Endothelial cell of umbilical vein (primary cell): Measurements from ENCODE around the gene CD109. TPM values are rescaled to one million over a fixed set of nuclear protein-coding genes. Genes with fewer than 3 reads are reported as not detected.

ENCODE experiments used
- BruUV-seq: library from RNA; stranded (reverse); fragments of 400-500 nt; replicated peaks from 2 replicates; lab custom pipeline; 2021; lab: Mats Ljungman, UMichigan
- CTCF ChIA-PET: fragments of 300-600, 350-600 bp; sonication (Branson Sonifier 250); formaldehyde crosslinking; loops from one replicate; lab custom pipeline; 2021; ENCODE audit warnings: antibody characterized with exemption, inconsistent platforms; lab: Charles Lee
- POLR2A ChIA-PET: fragments of 300-600, 350-600 bp; sonication (Branson Sonifier 250); formaldehyde crosslinking; loops from one replicate; lab custom pipeline; 2021; ENCODE audit warnings: antibody characterized with exemption, inconsistent platforms; lab: Charles Lee
- DNase-seq: peaks from one replicate; pipeline ENCODE4 v3.0.0-alpha.2; 2011; ENCODE audit warnings: low read depth, low spot score
- FAIRE-seq: peaks from 2 replicates; lab custom pipeline; 2011; peaks lifted over from hg19 to GRCh38; lab: Jason Lieb, UNC
- H2AFZ ChIP-seq: 2 replicates; pipeline ENCODE4 v1.6.0; 2012; ENCODE audit warnings: low read depth, low read length, control low read depth, inconsistent platforms
- H3K27ac ChIP-seq: 2 replicates; pipeline ENCODE4 v1.5.1; 2011; ENCODE audit warnings: low read depth, mild to moderate bottlenecking, control low read depth, low read length, moderate library complexity; ENCODE audit not compliant: insufficient read depth
- H3K27me3 ChIP-seq, 2 experiments: 2 replicates each; pipeline versions ENCODE4 v1.6.0 to v1.6.1; 2011; ENCODE audit warnings: low read length in 2 of 2, mixed read lengths in 1 of 2; ENCODE audit not compliant: control insufficient read depth in 2 of 2, insufficient read depth in 2 of 2
- H3K36me3 ChIP-seq, 2 experiments: 2 replicates in 1 of 2; 3 replicates in 1 of 2; pipeline ENCODE4 v1.5.1; 2011; ENCODE audit warnings: low read length in 2 of 2, mild to moderate bottlenecking in 1 of 2, moderate library complexity in 1 of 2; ENCODE audit not compliant: control insufficient read depth in 2 of 2, insufficient read depth in 2 of 2; ENCODE audit errors: extremely low read depth in 1 of 2
- H3K4me1 ChIP-seq: 3 replicates; pipeline ENCODE4 v1.5.1; 2011; ENCODE audit warnings: mild to moderate bottlenecking, low read length; ENCODE audit not compliant: control insufficient read depth, insufficient read depth; ENCODE audit errors: extremely low read depth
- H3K4me2 ChIP-seq: 2 replicates; pipeline ENCODE4 v1.6.1; 2011; ENCODE audit warnings: low read length, control low read depth, mixed read lengths; ENCODE audit not compliant: insufficient read depth
- H3K4me3 ChIP-seq, 3 experiments: fragments of 200-600 bp in 1 of 3; sonication (generic), shearing (Covaris generic) in 1 of 3; replicated peaks in 1 of 3; 2 replicates each; pipeline ENCODE4 v1.5.1; 2011 to 2016; ENCODE audit warnings: control low read depth in 3 of 3, low read length in 3 of 3, mild to moderate bottlenecking in 2 of 3, inconsistent platforms in 1 of 3, low read depth in 1 of 3, moderate library complexity in 1 of 3; ENCODE audit not compliant: insufficient read depth in 1 of 3
- H3K79me2 ChIP-seq: 2 replicates; pipeline ENCODE4 v1.6.0; 2012; ENCODE audit warnings: low read length, inconsistent platforms; ENCODE audit not compliant: control insufficient read depth, insufficient read depth
- H3K9ac ChIP-seq: replicated peaks from 2 replicates; pipeline ENCODE3; 2011; ENCODE audit warnings: low read length, control low read depth; ENCODE audit not compliant: insufficient read depth; ENCODE audit errors: extremely low read depth
- H3K9me1 ChIP-seq: replicated peaks from 3 replicates; pipeline ENCODE4 v1.6.0; 2011; ENCODE audit warnings: mild to moderate bottlenecking, low read length; ENCODE audit not compliant: control insufficient read depth, insufficient read depth; ENCODE audit errors: extremely low read depth
- H3K9me3 ChIP-seq: replicated peaks from 2 replicates; pipeline ENCODE4 v1.5.1; 2012; ENCODE audit warnings: low read length, inconsistent platforms; ENCODE audit not compliant: control insufficient read depth, insufficient read depth
- H4K20me1 ChIP-seq: replicated peaks from 2 replicates; pipeline ENCODE3; 2011; ENCODE audit warnings: mild to moderate bottlenecking, low read length; ENCODE audit not compliant: control insufficient read depth, insufficient read depth; ENCODE audit errors: extremely low read depth
- CTCF ChIP-seq, 2 donors: IDR thresholded peaks; 1 replicate in 1 of 2; 2 replicates in 1 of 2; pipeline ENCODE4 v1.5.1; 2011; ENCODE audit warnings: low read length in 2 of 2, mild to moderate bottlenecking in 2 of 2, moderate library complexity in 2 of 2, control low read depth in 1 of 2, inconsistent platforms in 1 of 2, low read depth in 1 of 2; ENCODE audit not compliant: insufficient read depth in 1 of 2; ENCODE audit errors: extremely low read depth in 1 of 2
- EZH2 ChIP-seq: IDR thresholded peaks from 2 replicates; pipeline ENCODE4 v1.6.1; 2012; ENCODE audit warnings: borderline replicate concordance, low read depth, mild to moderate bottlenecking, moderate library complexity, low read length, inconsistent platforms; ENCODE audit not compliant: severe bottlenecking
- MYC ChIP-seq: IDR thresholded peaks from one replicate; pipeline ENCODE4 v1.6.1; 2011; ENCODE audit warnings: mild to moderate bottlenecking, low read depth, low read length
- POLR2A ChIP-seq: IDR thresholded peaks from 2 replicates; pipeline ENCODE4 v1.6.1; 2012; ENCODE audit warnings: low read depth, mild to moderate bottlenecking, control low read depth, low read length
- POLR2AphosphoS5 ChIP-seq: IDR thresholded peaks from 2 replicates; pipeline ENCODE4 v1.6.1; 2012; ENCODE audit warnings: low read depth, mild to moderate bottlenecking, control low read depth, low read length, moderate library complexity; ENCODE audit not compliant: insufficient read depth
- dilution Hi-C: fragments of 300-500 bp; cut with MboI; formaldehyde crosslinking; loops from one replicate; pipeline ENCODE4 v1.15.0; 2019; ENCODE audit warnings: low sequenced_read_pairs; ENCODE audit not compliant: extremely low pct_ligation_motif_present
- intact Hi-C: fragments of 100-400 bp; cut with micrococcal nuclease; formaldehyde crosslinking; loops from one replicate; pipeline ENCODE4 v1.10.0; 2022
- polyA plus RNA-seq, 4 experiments: library from polyadenylated mRNA; depleted of rRNA in 3 of 4; stranded (reverse) in 3 of 4; unstranded in 1 of 4; fragments of >200 nt; gene quantifications; 2 replicates each; pipeline versions ENCODE4 v1.2.1 to v1.2.3, GENCODE V29; 2011 to 2012; ENCODE audit warnings: missing spikeins in 1 of 4
- total RNA-seq: library from RNA; stranded (reverse); gene quantifications from 2 replicates; pipeline ENCODE4 v1.2.3, GENCODE V29; 2021

CD109 gene
- total and polyA plus RNA-seq, 2 donors (not counting 3 experiments of a cell fraction or from before 2014, with no cell fraction given): 33.9 to 107 TPM

GRCh38 chr6:73782911-73783310, 86.9 kb downstream of the CD109 start:
- FAIRE-seq (no peak), DNase-seq (no peak)
- no peaks in the 10 kb centered on the region for H3K9me1 ChIP-seq
- intact Hi-C loops: no loop called here
- no TSS peak for BruUV-seq
- no peak overlapping the region for H3K27ac ChIP-seq
- POLR2A ChIA-PET: interaction anchor here (0.7 kb wide), 1 partner anchor 10 kb away, joined by 3 read pairs; no protein-coding TSS in a partner anchor
- no peaks in the 10 kb centered on the region for H3K27me3 ChIP-seq
- H2AFZ ChIP-seq: no peak overlapping the region
- no peaks in the 10 kb centered on the region for H3K9me3 ChIP-seq
- H3K4me1 ChIP-seq: no peaks in the 10 kb centered on the region
- no peak overlapping the region for H3K4me2 ChIP-seq
- H3K4me3 ChIP-seq: no peak overlapping the region
- dilution Hi-C loops: no loop called here
- H4K20me1 ChIP-seq: no peaks in the 10 kb centered on the region
- no peaks in the 10 kb centered on the region for H3K79me2 ChIP-seq
- CTCF ChIA-PET: no interaction called here
- H3K9ac ChIP-seq: no peak overlapping the region
- TF ChIP-seq MYC (no peak), POLR2A (no peak), CTCF (IDR thresholded peaks at IDR 0.05; ENCODE audit: extremely low read depth in 1 of 2, insufficient read depth in 1 of 2, low read depth in 1 of 2, low read length in 2 of 2) (no peak), EZH2 (no peak), POLR2AphosphoS5 (no peak)
- peaks cover 4 to 16% of the 10 kb centered on the region in 2 experiments for H3K36me3 ChIP-seq
